Natural killer cell (primary cell): ENCODE results near the gene WDR37. TPM values are rescaled to one million over a fixed set of nuclear protein-coding genes. Genes with fewer than 3 reads are reported as not detected.

Experiments used
- ATAC-seq, 3 donors: fragments of 150-1000 bp in 2 of 3; fragments of 200-7000 bp in 1 of 3; cut with Tn5 transposase; 1 replicate in 1 of 3; 2 replicates in 2 of 3; pipeline ENCODE4 v1.10.0; 2021; ENCODE audit warnings: mild to moderate bottlenecking in 2 of 3, moderate library complexity in 2 of 3
- DNase-seq, 2 donors: peaks; one replicate each; pipeline versions ENCODE4 v3.0.0 to v3.0.0-alpha.2; 2013 to 2021; ENCODE audit warnings: mixed read lengths in 1 of 2
- H3K27ac ChIP-seq: one replicate; pipeline ENCODE4 v1.5.1; 2013; ENCODE audit warnings: mild to moderate bottlenecking, low read length
- H3K27me3 ChIP-seq: one replicate; pipeline ENCODE4 v1.6.1; 2013; ENCODE audit warnings: low read length; ENCODE audit not compliant: control insufficient read depth, insufficient read depth
- H3K36me3 ChIP-seq: one replicate; pipeline ENCODE4 v1.6.1; 2013; ENCODE audit warnings: low read length; ENCODE audit not compliant: control insufficient read depth, insufficient read depth
- H3K4me1 ChIP-seq: one replicate; pipeline ENCODE4 v1.6.1; 2013; ENCODE audit warnings: low read length; ENCODE audit not compliant: control insufficient read depth, insufficient read depth
- H3K4me3 ChIP-seq: one replicate; pipeline ENCODE4 v1.5.1; 2013; ENCODE audit warnings: low read length
- H3K9me3 ChIP-seq: one replicate; pipeline ENCODE4 v1.6.1; 2013; ENCODE audit warnings: low read length; ENCODE audit not compliant: control insufficient read depth, insufficient read depth
- H3K27ac Mint-ChIP-seq, 2 donors: one replicate each; pipeline ENCODE4 v1.8.0; 2022; ENCODE audit warnings: mild to moderate bottlenecking in 2 of 2, mixed read lengths in 2 of 2, moderate library complexity in 1 of 2
- H3K27me3 Mint-ChIP-seq, 2 donors: one replicate each; pipeline ENCODE4 v1.8.0; 2022; ENCODE audit warnings: low read depth in 2 of 2, mixed read lengths in 2 of 2
- H3K36me3 Mint-ChIP-seq: one replicate; pipeline ENCODE4 v1.8.0; 2022; ENCODE audit warnings: mixed read lengths
- H3K4me1 Mint-ChIP-seq, 2 donors: one replicate each; pipeline ENCODE4 v1.8.0; 2022; ENCODE audit warnings: mixed read lengths in 2 of 2
- H3K4me3 Mint-ChIP-seq: one replicate; pipeline ENCODE4 v1.8.0; 2022; ENCODE audit warnings: mild to moderate bottlenecking, moderate library complexity, mixed read lengths
- H3K9me3 Mint-ChIP-seq, 2 donors: one replicate each; pipeline ENCODE4 v1.8.0; 2022; ENCODE audit warnings: mixed read lengths in 2 of 2
- WGBS: methylation state at CpG from one replicate; pipeline ENCODE4 v1.1.7; 2013; ENCODE audit warnings: missing lambda C conversion rate; ENCODE audit not compliant: insufficient coverage; 5-methylcytosine and 5-hydroxymethylcytosine counted together
- intact Hi-C: fragments of 100-400 bp; cut with micrococcal nuclease; formaldehyde crosslinking; loops from one replicate; pipeline ENCODE4 v1.14.2; 2022
- total RNA-seq, 4 donors: library from RNA; stranded (reverse); fragments of 120-200 nt in 1 of 4; gene quantifications; one replicate each; pipeline versions ENCODE4 v1.2.3 to v1.2.4, GENCODE V29; 2013 to 2022
- TF ChIP-seq, protein P1 (sequence below): fragments of 200-600 bp; IDR thresholded peaks from one replicate; pipeline ENCODE4 v1.8.0; 2022; ENCODE audit warnings: antibody characterized with exemption

WDR37 gene
- total RNA-seq, 3 donors from 2014 or later (not counting 1 experiment from before 2014, with no cell fraction given) = 56.3 to 59.6 (median 57.6) TPM

DNA sequence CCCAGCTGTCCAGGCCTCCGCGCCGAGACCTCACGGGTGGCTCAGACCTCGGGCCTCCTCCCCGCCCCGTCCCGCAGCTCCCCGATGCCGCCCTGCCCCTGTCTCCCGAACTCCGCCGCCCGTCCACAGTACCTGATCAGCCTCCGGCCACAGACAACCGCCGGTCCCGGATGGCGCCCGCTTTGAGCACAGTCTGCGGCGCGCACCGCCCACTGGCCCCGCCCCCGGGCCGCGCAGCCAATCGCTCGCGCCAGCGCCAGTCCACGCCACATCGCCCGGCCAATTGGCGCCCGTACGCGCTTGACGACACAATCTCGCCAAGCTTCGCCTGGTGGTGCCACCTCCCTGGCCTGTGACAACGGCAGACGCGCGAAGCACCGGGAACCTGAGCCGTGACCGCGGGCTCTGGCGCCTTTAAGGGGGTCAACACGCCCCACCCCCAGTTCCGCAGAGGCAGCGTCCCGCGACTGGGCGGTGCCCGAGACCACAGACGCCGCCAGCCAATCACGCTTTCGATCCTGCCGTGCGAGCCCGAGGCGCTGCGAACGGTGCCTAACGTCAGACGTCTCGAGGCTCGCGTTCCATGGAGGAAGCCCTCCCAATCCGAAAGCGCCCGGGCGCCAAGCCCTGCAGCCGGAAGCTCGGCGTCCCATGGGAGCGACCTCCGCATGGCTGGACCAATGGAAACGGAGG lies 7.3 kb upstream of the WDR37 start, which contains the start of gene IDI1:
Gene IDI1, minus strand, starts transcription at position 388 of the 693 bp plus-strand sequence. Its CDS starts 116 bp downstream, at position 272.
- H3K27me3 Mint-ChIP-seq = no peaks in the 10 kb centered on the region
- H3K4me3 ChIP-seq = peak within 1 kb of the TSS; percentile 93
- H3K27ac Mint-ChIP-seq = peak within 1 kb of the TSS; percentile 98 to 99
- peak within 1 kb of the TSS; percentile 100 for H3K27ac ChIP-seq
- no peaks in the 10 kb centered on the region for H3K9me3 ChIP-seq
- H3K9me3 Mint-ChIP-seq = no peaks in the 10 kb centered on the region
- ATAC-seq (peak; percentile 77 to 93 (median 81)), DNase-seq (peak; percentile 98)
- intact Hi-C loops = loop anchor here (1.0 to 2.0 kb wide), 4 partner anchors 14 to 118 kb away; partner anchors contain the start of genes GTPBP4 and LARP4B
- peak within 1 kb of the TSS; percentile 95 for H3K4me3 Mint-ChIP-seq
- WGBS = under 1% methylated on average over 83 of the region's 83 CpGs
- peaks cover 56 to 78% of the 10 kb centered on the region in 2 donors for H3K4me1 Mint-ChIP-seq
- H3K36me3 Mint-ChIP-seq = no peaks in the 10 kb centered on the region
- H3K4me1 ChIP-seq = peaks cover 37% of the 10 kb centered on the region
- TF ChIP-seq, protein P1, sequence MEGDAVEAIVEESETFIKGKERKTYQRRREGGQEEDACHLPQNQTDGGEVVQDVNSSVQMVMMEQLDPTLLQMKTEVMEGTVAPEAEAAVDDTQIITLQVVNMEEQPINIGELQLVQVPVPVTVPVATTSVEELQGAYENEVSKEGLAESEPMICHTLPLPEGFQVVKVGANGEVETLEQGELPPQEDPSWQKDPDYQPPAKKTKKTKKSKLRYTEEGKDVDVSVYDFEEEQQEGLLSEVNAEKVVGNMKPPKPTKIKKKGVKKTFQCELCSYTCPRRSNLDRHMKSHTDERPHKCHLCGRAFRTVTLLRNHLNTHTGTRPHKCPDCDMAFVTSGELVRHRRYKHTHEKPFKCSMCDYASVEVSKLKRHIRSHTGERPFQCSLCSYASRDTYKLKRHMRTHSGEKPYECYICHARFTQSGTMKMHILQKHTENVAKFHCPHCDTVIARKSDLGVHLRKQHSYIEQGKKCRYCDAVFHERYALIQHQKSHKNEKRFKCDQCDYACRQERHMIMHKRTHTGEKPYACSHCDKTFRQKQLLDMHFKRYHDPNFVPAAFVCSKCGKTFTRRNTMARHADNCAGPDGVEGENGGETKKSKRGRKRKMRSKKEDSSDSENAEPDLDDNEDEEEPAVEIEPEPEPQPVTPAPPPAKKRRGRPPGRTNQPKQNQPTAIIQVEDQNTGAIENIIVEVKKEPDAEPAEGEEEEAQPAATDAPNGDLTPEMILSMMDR = no peak
- peaks cover 22% of the 10 kb centered on the region for H3K36me3 ChIP-seq
- no peaks in the 10 kb centered on the region for H3K27me3 ChIP-seq

GRCh38 chr10:1049425-1049958 lies 6.7 kb upstream of the WDR37 start:
- Histone ChIP-seq H3K4me1 (peaks cover 31% of the 10 kb centered on the region), H3K36me3 (peaks cover 24% of the 10 kb centered on the region), H3K4me3 (peak overlapping the region; percentile 93), H3K27me3 (no peaks in the 10 kb centered on the region), H3K27ac (peak overlapping the region; percentile 100), H3K9me3 (no peaks in the 10 kb centered on the region)
- under 1% methylated on average over 31 of the region's 34 CpGs for WGBS
- H3K36me3 Mint-ChIP-seq = no peaks in the 10 kb centered on the region
- TF ChIP-seq, protein P1 = no peak
- DNase-seq (no peak), ATAC-seq (no peak)
- H3K4me1 Mint-ChIP-seq = peaks cover 56 to 78% of the 10 kb centered on the region in 2 donors
- H3K9me3 Mint-ChIP-seq = no peaks in the 10 kb centered on the region
- intact Hi-C loops = loop anchor here (1.0 to 2.0 kb wide), 4 partner anchors 13 to 119 kb away; partner anchors contain the start of genes GTPBP4 and LARP4B
- no peaks in the 10 kb centered on the region for H3K27me3 Mint-ChIP-seq
- H3K27ac Mint-ChIP-seq = peak overlapping the region; percentile 98 to 99
- peak overlapping the region; percentile 95 for H3K4me3 Mint-ChIP-seq

- peak overlapping the region; percentile 95 for H3K4me3 Mint-ChIP-seq
- H3K4me1 Mint-ChIP-seq = peaks cover 56 to 78% of the 10 kb centered on the region in 2 donors
- no peaks in the 10 kb centered on the region for H3K27me3 Mint-ChIP-seq
- DNase-seq (peak in 1 of 2 donors; percentile 57), ATAC-seq (no peak)
- H3K9me3 Mint-ChIP-seq = no peaks in the 10 kb centered on the region
- H3K36me3 Mint-ChIP-seq = no peaks in the 10 kb centered on the region
- Histone ChIP-seq H3K4me1 (peaks cover 35% of the 10 kb centered on the region), H3K27me3 (no peaks in the 10 kb centered on the region), H3K4me3 (peak overlapping the region; percentile 93), H3K27ac (peak overlapping the region; percentile 100), H3K36me3 (peaks cover 28% of the 10 kb centered on the region), H3K9me3 (no peaks in the 10 kb centered on the region)
- peak overlapping the region; percentile 98 to 99 for H3K27ac Mint-ChIP-seq
- intact Hi-C loops = no loop called here
- 58% methylated on average over 4 of the region's 5 CpGs for WGBS
- TF ChIP-seq, protein P1 = no peak
Observed at GRCh38 chr10:1050145-1050544, 6.0 kb upstream of the WDR37 start.
